ENCODE results near the gene PCSK5.
"Not testable (repeated sequence)": the region's sequence is repeated elsewhere in the genome, so short reads cannot be mapped to it uniquely, and the experiment has no call there.

PCSK5 gene

GRCh38 chr9:76007935-76008334 is 117.5 kb downstream of the PCSK5 start:
- DNase-seq (ENCODE audit: low read depth): no peak

- no peak for DNase-seq (ENCODE audit: low read depth)
Measured at GRCh38 chr9:76013809-76014208, 123.3 kb downstream of the PCSK5 start.

- DNase-seq (ENCODE audit: low read depth): no peak
Measured at GRCh38 chr9:76018235-76018634, 127.8 kb downstream of the PCSK5 start.

- DNase-seq (ENCODE audit: low read depth): no peak
Measured at GRCh38 chr9:76018761-76019160, 128.3 kb downstream of the PCSK5 start.

- DNase-seq (ENCODE audit: low read depth): no peak
Measured at GRCh38 chr9:76020652-76021051, 130.2 kb downstream of the PCSK5 start.

GRCh38 chr9:76022317-76022716 is 131.8 kb downstream of the PCSK5 start:
- no peak for DNase-seq (ENCODE audit: low read depth)

GRCh38 chr9:76023715-76024195 is 133.3 kb downstream of the PCSK5 start:
- no peak for DNase-seq (ENCODE audit: low read depth)

- no peak for DNase-seq (ENCODE audit: low read depth)
Measured at GRCh38 chr9:76025286-76025685, 134.8 kb downstream of the PCSK5 start.

GRCh38 chr9:76026796-76027195 is 136.3 kb downstream of the PCSK5 start:
- DNase-seq (ENCODE audit: low read depth): no peak

GRCh38 chr9:76027416-76027815 is 136.9 kb downstream of the PCSK5 start:
- no peak for DNase-seq (ENCODE audit: low read depth)

- no peak for DNase-seq (ENCODE audit: low read depth)
Measured at GRCh38 chr9:76027861-76028260, 137.4 kb downstream of the PCSK5 start.

- DNase-seq (ENCODE audit: low read depth): no peak
Measured at GRCh38 chr9:76032038-76032796, 141.7 kb downstream of the PCSK5 start.

GRCh38 chr9:76032797-76033373 is 142.4 kb downstream of the PCSK5 start:
- DNase-seq (ENCODE audit: low read depth): no peak

- no peak for DNase-seq (ENCODE audit: low read depth)
Measured at GRCh38 chr9:76034049-76034448, 143.6 kb downstream of the PCSK5 start.

- no peak for DNase-seq (ENCODE audit: low read depth)
Measured at GRCh38 chr9:76036762-76037161, 146.3 kb downstream of the PCSK5 start.

GRCh38 chr9:76037587-76038225 is 147.2 kb downstream of the PCSK5 start:
- DNase-seq (ENCODE audit: low read depth): no peak

- DNase-seq (ENCODE audit: low read depth): no peak
Measured at GRCh38 chr9:76038431-76038830, 148.0 kb downstream of the PCSK5 start.

GRCh38 chr9:76044266-76044819 is 153.9 kb downstream of the PCSK5 start:
- DNase-seq (ENCODE audit: low read depth): no peak

GRCh38 chr9:76045221-76045620 is 154.7 kb downstream of the PCSK5 start:
- DNase-seq (ENCODE audit: low read depth): no peak

- no peak for DNase-seq (ENCODE audit: low read depth)
Measured at GRCh38 chr9:76049341-76049740, 158.9 kb downstream of the PCSK5 start.

GRCh38 chr9:76067696-76068095 is 177.2 kb downstream of the PCSK5 start:
- DNase-seq (ENCODE audit: low read depth): no peak

GRCh38 chr9:76077537-76077936 is 187.1 kb downstream of the PCSK5 start:
- DNase-seq (ENCODE audit: low read depth): no peak

- not testable (repeated sequence) for DNase-seq (ENCODE audit: low read depth)
Measured at GRCh38 chr9:76081281-76081680, 190.8 kb downstream of the PCSK5 start.
